Activated CD4-positive, alpha-beta T cell treated with anti-CD3 and anti-CD28 coated beads, Interleukin-2, amount 10 ng/mL, durations not matched to agents 7 days and 5 days (primary cell): Measurements from ENCODE around the gene AFG3L2. TPM values are rescaled to one million over a fixed set of nuclear protein-coding genes. Genes with fewer than 3 reads are reported as not detected.

Experiments used
- CTCF ChIA-PET: fragments of 350-600 bp; sonication (Branson Sonifier 250); formaldehyde crosslinking; loops from one replicate; lab custom pipeline; 2021; ENCODE audit warnings: antibody characterized with exemption; lab: Charles Lee
- POLR2A ChIA-PET: fragments of 350-600 bp; sonication (Branson Sonifier 250); formaldehyde crosslinking; loops from one replicate; lab custom pipeline; 2021; ENCODE audit warnings: antibody characterized with exemption; lab: Charles Lee
- DNase-seq: peaks from one replicate; pipeline ENCODE4 v3.0.0-alpha.2; 2020
- H3K27ac Mint-ChIP-seq: one replicate; pipeline ENCODE4 v1.8.0; 2021; ENCODE audit warnings: mild to moderate bottlenecking, moderate library complexity, mixed read lengths
- H3K27me3 Mint-ChIP-seq: one replicate; pipeline ENCODE4 v1.8.0; 2021; ENCODE audit warnings: mixed read lengths
- H3K36me3 Mint-ChIP-seq: one replicate; pipeline ENCODE4 v1.8.0; 2021; ENCODE audit warnings: low read depth, mixed read lengths
- H3K4me1 Mint-ChIP-seq: one replicate; pipeline ENCODE4 v1.8.0; 2021; ENCODE audit warnings: mixed read lengths
- H3K4me3 Mint-ChIP-seq: one replicate; pipeline ENCODE4 v1.8.0; 2021; ENCODE audit warnings: mild to moderate bottlenecking, moderate library complexity, mixed read lengths
- H3K9me3 Mint-ChIP-seq: one replicate; pipeline ENCODE4 v1.8.0; 2021; ENCODE audit warnings: mixed read lengths
- total RNA-seq, 2 experiments: library from RNA; stranded (reverse); gene quantifications; one replicate each; pipeline ENCODE4 v1.2.3, GENCODE V29; 2021

Gene AFG3L2
- total RNA-seq, 2 experiments from 2014 or later: 35.7 to 36.4 TPM

DNA sequence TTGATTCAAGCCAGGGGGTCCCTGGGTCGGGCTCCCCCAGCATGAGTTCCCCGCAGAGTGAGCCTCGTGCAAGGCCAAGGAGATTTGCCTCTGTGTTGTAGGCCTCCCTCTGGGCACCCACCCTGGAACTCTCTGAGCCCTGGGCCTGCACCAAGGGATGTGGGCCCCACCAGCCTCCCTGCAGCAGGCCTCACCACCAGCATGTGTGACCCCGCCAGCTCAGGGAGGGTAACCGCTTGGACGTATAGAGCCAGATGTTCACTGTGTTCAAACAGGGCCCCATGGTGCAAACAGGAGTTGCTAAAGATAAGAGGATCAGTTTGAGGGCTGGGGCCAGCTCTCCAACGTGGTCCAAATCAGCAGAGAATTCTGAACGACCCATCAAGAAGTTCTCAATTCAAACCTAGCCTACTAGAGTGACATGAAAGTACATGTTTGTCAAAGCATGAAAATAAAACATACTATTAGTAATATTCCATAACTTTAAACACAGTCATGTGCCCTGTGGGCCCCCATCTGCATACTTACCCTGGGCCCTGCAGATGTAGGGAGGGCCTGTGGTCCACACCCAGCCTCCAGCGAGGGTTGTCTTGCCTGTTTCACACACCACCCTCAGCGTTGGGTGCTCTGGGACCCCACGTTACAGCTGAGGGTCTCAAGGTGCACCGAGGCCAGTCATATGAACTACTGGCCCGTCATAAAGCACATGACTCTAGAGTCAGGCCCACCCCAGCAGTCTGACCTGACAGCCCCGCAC is 74.5 kb downstream of the AFG3L2 start:
- Mint-ChIP-seq H3K9me3 (no peaks in the 10 kb centered on the region), H3K4me1 (peaks cover 9% of the 10 kb centered on the region), H3K36me3 (no peaks in the 10 kb centered on the region), H3K27ac (no peak overlapping the region), H3K4me3 (no peak overlapping the region), H3K27me3 (peaks cover 37% of the 10 kb centered on the region)
- DNase-seq: no peak
- ChIA-PET CTCF (interaction anchor here (0.7 kb wide), 1 partner anchor 65 kb away, joined by 3 read pairs; no protein-coding TSS in a partner anchor), POLR2A (no interaction called here)

GRCh38 chr18:12301263-12302005 is 75.6 kb downstream of the AFG3L2 start:
- H3K27me3 Mint-ChIP-seq: peaks cover 28% of the 10 kb centered on the region
- ChIA-PET POLR2A (no interaction called here), CTCF (interaction anchor here (0.7 kb wide), 1 partner anchor 66 kb away, joined by 3 read pairs; no protein-coding TSS in a partner anchor)
- H3K36me3 Mint-ChIP-seq: no peaks in the 10 kb centered on the region
- H3K27ac Mint-ChIP-seq: no peak overlapping the region
- H3K4me1 Mint-ChIP-seq: no peaks in the 10 kb centered on the region
- no peaks in the 10 kb centered on the region for H3K9me3 Mint-ChIP-seq
- DNase-seq: no peak
- H3K4me3 Mint-ChIP-seq: no peak overlapping the region

- DNase-seq: no peak
- no peak overlapping the region for H3K27ac Mint-ChIP-seq
- POLR2A ChIA-PET: no interaction called here
- CTCF ChIA-PET: interaction anchor here (1.0 to 1.2 kb wide), 2 partner anchors 27 to 28 kb away, joined by 3 to 4 read pairs; no protein-coding TSS in a partner anchor
- peaks cover 15% of the 10 kb centered on the region for H3K27me3 Mint-ChIP-seq
- no peak overlapping the region for H3K4me3 Mint-ChIP-seq
- no peaks in the 10 kb centered on the region for H3K36me3 Mint-ChIP-seq
- no peaks in the 10 kb centered on the region for H3K9me3 Mint-ChIP-seq
- H3K4me1 Mint-ChIP-seq: no peaks in the 10 kb centered on the region
Measured at GRCh38 chr18:12299862-12300261, 77.2 kb downstream of the AFG3L2 start.

DNA sequence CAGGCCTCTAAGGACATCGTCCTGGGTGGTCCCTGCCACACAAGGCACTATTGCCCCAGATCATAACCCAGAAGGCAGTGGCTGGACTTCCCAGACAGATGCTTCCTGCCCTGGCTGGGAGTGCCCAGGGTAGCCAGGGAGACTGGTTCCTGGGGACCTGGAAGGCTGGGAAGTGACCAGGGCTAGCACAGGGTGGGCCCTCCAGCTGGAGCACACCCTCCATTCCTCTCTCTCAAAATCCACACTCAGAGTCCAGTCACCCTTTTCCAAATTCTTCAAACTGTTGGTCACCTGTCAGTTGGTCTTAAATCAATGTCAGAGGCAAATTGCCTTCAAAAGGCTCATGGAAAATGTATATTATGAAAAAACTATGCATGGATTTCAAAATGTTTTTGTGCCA is 80.6 kb downstream of the AFG3L2 start:
- CTCF ChIA-PET: no interaction called here
- H3K27me3 Mint-ChIP-seq: peaks cover 8% of the 10 kb centered on the region
- H3K9me3 Mint-ChIP-seq: no peaks in the 10 kb centered on the region
- no peaks in the 10 kb centered on the region for H3K4me1 Mint-ChIP-seq
- DNase-seq: no peak
- no peak overlapping the region for H3K27ac Mint-ChIP-seq
- POLR2A ChIA-PET: no interaction called here
- H3K4me3 Mint-ChIP-seq: no peak overlapping the region
- no peaks in the 10 kb centered on the region for H3K36me3 Mint-ChIP-seq

DNA sequence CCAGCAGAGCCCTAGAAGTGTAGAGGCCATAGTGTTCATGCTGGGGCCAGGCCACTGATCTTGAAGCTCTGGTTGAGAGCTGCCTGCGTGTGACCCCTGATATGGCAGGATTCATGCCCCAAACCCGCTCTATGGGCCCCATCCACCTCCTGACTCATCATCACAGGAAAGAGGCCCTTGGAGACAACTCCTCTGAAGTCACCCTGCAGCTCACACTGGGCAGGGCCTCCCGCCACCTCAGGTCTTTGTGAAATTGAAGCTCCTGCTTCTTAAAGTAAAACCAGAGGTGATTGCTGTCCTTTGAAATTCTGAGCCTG is 81.0 kb downstream of the AFG3L2 start:
- Mint-ChIP-seq H3K27ac (no peak overlapping the region), H3K4me1 (no peaks in the 10 kb centered on the region), H3K36me3 (no peaks in the 10 kb centered on the region), H3K4me3 (no peak overlapping the region), H3K27me3 (peaks cover 4% of the 10 kb centered on the region), H3K9me3 (no peaks in the 10 kb centered on the region)
- CTCF ChIA-PET: interaction anchor here (0.5 kb wide), 1 partner anchor 1582 kb away, joined by 3 read pairs; no protein-coding TSS in a partner anchor
- POLR2A ChIA-PET: no interaction called here
- DNase-seq: no peak

DNA sequence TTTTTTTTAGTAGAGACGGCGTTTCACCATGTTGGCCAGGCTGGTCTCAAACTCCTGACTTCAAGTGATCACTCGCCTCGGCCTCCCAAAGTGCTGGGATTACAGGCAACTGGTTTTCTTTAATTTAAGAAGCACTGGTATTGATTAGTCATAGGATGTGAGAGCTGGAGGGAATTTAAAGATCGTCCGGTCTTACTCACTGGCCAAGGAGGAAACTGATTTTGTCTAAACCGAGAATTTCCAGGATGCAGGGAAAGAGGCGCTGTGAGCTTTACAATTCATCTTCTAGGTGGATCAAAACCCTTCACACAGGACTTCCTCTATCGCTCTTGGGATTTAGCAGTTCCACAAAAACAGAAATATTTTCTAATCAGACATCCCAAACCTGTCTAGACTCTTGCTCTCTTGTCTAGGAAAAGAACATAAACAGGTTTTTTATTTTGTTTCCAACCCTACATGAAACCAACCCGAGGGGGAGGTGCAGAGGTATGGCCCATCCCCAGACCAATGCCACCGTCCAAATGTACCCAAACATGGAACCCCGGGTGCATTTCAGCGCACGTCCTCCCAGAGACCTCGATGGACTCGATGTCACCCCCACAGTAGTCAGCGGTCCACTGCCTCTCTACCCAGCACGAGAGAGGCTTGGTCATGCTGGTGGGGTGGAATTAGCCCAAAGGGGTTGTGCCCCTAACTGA is 81.5 kb downstream of the AFG3L2 start:
- Mint-ChIP-seq H3K36me3 (no peaks in the 10 kb centered on the region), H3K4me1 (no peaks in the 10 kb centered on the region), H3K27ac (no peak overlapping the region), H3K27me3 (peaks cover 4% of the 10 kb centered on the region), H3K4me3 (no peak overlapping the region), H3K9me3 (no peaks in the 10 kb centered on the region)
- CTCF ChIA-PET: interaction anchor here (0.5 to 0.7 kb wide), 2 partner anchors 28 to 1583 kb away, joined by 3 to 4 read pairs; no protein-coding TSS in a partner anchor
- no peak for DNase-seq
- POLR2A ChIA-PET: no interaction called here

- Mint-ChIP-seq H3K9me3 (no peaks in the 10 kb centered on the region), H3K36me3 (no peaks in the 10 kb centered on the region), H3K27me3 (peaks cover 11% of the 10 kb centered on the region), H3K4me3 (no peak overlapping the region), H3K4me1 (no peaks in the 10 kb centered on the region), H3K27ac (no peak overlapping the region)
- POLR2A ChIA-PET: no interaction called here
- no peak for DNase-seq
- CTCF ChIA-PET: no interaction called here
Measured at GRCh38 chr18:12293831-12294230, 83.2 kb downstream of the AFG3L2 start.

GRCh38 chr18:12291690-12292089 is 85.3 kb downstream of the AFG3L2 start:
- DNase-seq: no peak
- POLR2A ChIA-PET: no interaction called here
- CTCF ChIA-PET: interaction anchor here (0.8 kb wide), 1 partner anchor 36 kb away, joined by 3 read pairs; no protein-coding TSS in a partner anchor
- Mint-ChIP-seq H3K27me3 (peaks cover 23% of the 10 kb centered on the region), H3K36me3 (no peaks in the 10 kb centered on the region), H3K9me3 (no peaks in the 10 kb centered on the region), H3K4me3 (no peak overlapping the region), H3K4me1 (peaks cover 3% of the 10 kb centered on the region), H3K27ac (no peak overlapping the region)

DNA sequence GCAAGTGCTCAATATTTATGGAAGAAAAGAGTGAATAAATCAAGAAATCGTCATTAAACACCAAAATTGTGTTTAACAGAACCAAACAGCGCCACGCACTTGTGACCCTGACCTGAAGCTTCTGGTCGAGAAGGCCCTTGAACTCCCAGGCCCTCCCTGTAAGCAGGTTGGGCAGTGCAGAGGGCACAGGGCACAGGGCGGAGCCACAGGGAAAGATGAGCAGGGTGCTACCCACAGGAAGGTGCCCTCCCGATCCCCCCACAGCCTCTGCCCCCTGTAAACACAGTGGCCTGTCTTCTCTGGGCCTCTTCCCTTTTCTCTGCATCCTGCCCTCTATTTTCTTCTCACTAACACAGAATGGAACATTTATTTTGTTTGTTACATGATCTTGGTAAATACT is 85.9 kb downstream of the AFG3L2 start:
- ChIA-PET POLR2A (no interaction called here), CTCF (interaction anchor here (0.8 kb wide), 1 partner anchor 37 kb away, joined by 3 read pairs; no protein-coding TSS in a partner anchor)
- H3K27me3 Mint-ChIP-seq: peaks cover 23% of the 10 kb centered on the region
- no peak overlapping the region for H3K27ac Mint-ChIP-seq
- H3K36me3 Mint-ChIP-seq: no peaks in the 10 kb centered on the region
- H3K4me1 Mint-ChIP-seq: peaks cover 3% of the 10 kb centered on the region
- DNase-seq: no peak
- no peaks in the 10 kb centered on the region for H3K9me3 Mint-ChIP-seq
- no peak overlapping the region for H3K4me3 Mint-ChIP-seq

- peaks cover 26% of the 10 kb centered on the region for H3K27me3 Mint-ChIP-seq
- ChIA-PET POLR2A (no interaction called here), CTCF (interaction anchor here (1.0 kb wide), 1 partner anchor 18 kb away, joined by 3 read pairs; no protein-coding TSS in a partner anchor)
- no peaks in the 10 kb centered on the region for H3K36me3 Mint-ChIP-seq
- no peak overlapping the region for H3K4me3 Mint-ChIP-seq
- DNase-seq: no peak
- H3K27ac Mint-ChIP-seq: no peak overlapping the region
- no peaks in the 10 kb centered on the region for H3K9me3 Mint-ChIP-seq
- peaks cover 3% of the 10 kb centered on the region for H3K4me1 Mint-ChIP-seq
Measured at GRCh38 chr18:12290086-12290485, 86.9 kb downstream of the AFG3L2 start.

GRCh38 chr18:12288403-12288755 is 88.6 kb downstream of the AFG3L2 start:
- peaks cover 37% of the 10 kb centered on the region for H3K27me3 Mint-ChIP-seq
- H3K4me3 Mint-ChIP-seq: no peak overlapping the region
- peaks cover 3% of the 10 kb centered on the region for H3K4me1 Mint-ChIP-seq
- H3K36me3 Mint-ChIP-seq: no peaks in the 10 kb centered on the region
- H3K9me3 Mint-ChIP-seq: no peaks in the 10 kb centered on the region
- ChIA-PET POLR2A (no interaction called here), CTCF (interaction anchor here (1.2 to 2.1 kb wide), 2 partner anchors 16 to 36 kb away, joined by 3 to 5 read pairs; no protein-coding TSS in a partner anchor)
- no peak for DNase-seq
- H3K27ac Mint-ChIP-seq: no peak overlapping the region

DNA sequence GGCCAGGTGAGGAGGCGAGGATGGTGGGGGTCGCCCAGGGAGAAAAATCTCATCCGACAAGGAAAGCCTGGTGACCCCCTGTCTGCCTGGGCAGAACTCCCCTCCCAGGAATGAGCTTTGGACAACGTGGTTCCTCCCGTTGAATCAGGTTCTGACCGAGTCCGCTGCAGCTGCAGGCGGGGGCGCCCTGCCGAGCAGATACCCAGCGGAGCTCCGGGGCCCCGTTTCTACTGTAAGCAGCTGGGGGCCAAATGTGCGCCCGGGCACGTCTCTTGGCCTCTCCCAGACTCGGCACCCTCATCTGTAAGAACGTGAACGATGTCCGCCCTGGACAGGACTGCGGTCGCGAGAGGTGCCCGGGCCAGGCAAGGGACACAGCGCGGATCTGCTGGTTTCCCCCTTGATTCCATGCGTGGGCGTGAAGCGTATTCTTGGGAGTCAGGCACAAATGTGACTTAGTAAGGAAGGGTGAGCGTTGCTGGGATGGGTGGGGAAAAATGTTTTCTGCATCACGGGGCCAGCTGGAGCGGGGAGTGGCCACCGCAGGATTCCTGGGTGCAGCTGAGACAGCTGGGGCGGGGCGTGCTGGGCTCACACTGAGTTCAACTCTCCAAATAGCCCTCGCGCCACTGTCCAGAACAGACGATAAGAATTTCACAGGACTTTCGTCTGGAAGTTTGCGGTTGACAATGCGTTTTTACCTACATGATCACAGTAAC is 89.2 kb downstream of the AFG3L2 start:
- Mint-ChIP-seq H3K27ac (no peak overlapping the region), H3K27me3 (peaks cover 37% of the 10 kb centered on the region), H3K9me3 (no peaks in the 10 kb centered on the region), H3K4me3 (no peak overlapping the region), H3K36me3 (no peaks in the 10 kb centered on the region), H3K4me1 (peaks cover 3% of the 10 kb centered on the region)
- ChIA-PET CTCF (interaction anchor here (1.2 to 2.1 kb wide), 2 partner anchors 16 to 35 kb away, joined by 3 to 5 read pairs; no protein-coding TSS in a partner anchor), POLR2A (no interaction called here)
- DNase-seq: no peak
